Activated CD4-positive, alpha-beta T cell treated with anti-CD3 and anti-CD28 coated beads, Interleukin-10, Interleukin-2, amounts not matched to agents 100 ng/mL and 50 ng/mL, durations not matched to agents 16 hours and 8 hours (primary cell): ENCODE data around the gene PECR.
"Not testable (repeated sequence)": the region's sequence is repeated elsewhere in the genome, so short reads cannot be mapped to it uniquely, and the experiment has no call there.

Source experiments
- DNase-seq: peaks from one replicate; pipeline ENCODE4 v3.0.0-alpha.2; 2020

PECR gene

DNA sequence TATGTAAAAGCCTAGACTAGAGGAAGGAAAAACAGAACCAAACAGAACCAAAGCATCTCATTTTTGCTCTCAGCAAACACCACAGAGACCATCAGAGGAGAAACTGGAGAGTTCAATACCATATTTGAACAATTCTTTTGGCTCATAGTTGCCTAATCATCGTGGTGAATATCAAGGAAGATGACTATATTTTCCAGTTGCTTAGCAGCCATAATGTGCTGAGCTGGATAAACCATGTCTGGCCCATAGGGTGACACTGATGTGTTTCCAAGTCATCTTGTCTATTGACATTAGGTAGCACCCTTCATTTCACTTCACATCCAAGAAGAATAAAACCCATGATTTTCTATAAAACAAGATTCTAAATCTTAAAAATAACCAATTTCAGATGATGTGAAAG, 21.6 kb upstream of the PECR start:
- no peak for DNase-seq

DNA sequence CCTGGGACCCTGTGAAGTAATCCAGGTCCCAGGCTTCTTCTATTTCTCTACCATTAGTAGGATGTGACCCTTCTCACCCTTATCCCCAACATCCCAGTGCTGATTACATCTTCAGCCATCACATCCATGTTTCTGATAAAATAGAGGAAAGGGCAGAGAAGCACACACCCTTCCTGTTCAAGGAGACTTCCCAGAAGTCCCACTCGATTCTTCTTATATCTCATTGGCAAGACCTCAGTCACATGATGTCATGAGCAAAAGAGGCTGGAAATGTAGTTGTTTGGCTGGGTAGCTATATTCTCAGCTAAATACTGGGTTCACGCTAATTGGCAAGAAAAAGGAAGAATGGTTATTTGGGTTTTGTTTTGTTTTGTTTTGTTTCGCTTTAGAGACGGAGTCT, 19.5 kb upstream of the PECR start:
- DNase-seq = no peak

DNA sequence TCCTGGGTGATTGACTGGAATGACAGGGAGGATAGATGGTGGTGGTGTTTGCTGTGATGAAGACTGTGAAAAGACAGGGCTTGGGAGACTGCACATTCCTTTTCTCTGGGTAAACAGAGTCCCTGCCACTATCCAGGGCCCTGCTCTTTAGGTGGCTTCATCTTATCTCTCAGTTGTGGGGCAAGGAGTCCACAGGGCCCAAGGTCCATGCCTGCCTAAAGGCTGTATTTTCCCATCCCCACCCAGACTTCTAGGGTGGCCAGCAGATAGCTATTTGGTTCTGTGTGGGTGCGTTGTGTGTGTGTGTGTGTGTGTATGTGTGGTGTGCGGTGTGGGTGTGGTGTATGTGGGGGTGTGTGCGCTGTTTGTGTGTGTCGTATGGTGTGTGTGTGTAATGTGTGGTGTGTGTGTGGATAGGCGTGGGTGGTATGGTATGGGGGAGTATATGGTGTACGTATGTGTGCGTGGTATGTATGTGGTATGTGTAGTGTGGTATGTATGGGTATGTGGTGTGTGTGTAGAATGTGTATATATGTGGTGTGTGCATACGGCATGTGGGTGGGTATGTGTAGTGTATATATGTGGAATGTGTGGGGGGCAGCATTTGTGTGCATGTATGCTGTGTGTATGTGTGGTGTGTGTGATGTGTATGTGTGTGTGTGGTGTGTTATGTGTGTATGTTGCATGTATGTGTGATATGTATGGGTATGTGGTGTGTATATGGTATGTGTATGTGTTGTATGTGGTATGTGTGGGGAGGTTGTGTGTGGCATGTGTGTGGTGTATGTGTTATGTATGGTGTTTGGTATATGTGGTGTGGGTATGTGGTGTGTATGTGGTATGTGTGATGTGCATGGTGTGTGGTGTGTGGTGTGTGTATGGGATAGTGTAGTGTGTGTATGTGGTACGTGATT, 17.1 kb upstream of the PECR start:
- DNase-seq = no peak

- DNase-seq = no peak
Measured at GRCh38 chr2:216094701-216095100, 13.1 kb upstream of the PECR start.

- DNase-seq = no peak
Measured at GRCh38 chr2:216092646-216093045, 11.0 kb upstream of the PECR start.

- DNase-seq = peak; percentile 20
Measured at GRCh38 chr2:216090369-216090786, 8.8 kb upstream of the PECR start.

- no peak for DNase-seq
Measured at GRCh38 chr2:216086207-216086893, 4.7 kb upstream of the PECR start.

- peak; percentile 31 for DNase-seq
Measured at GRCh38 chr2:216084547-216084946, 2.9 kb upstream of the PECR start.

DNA sequence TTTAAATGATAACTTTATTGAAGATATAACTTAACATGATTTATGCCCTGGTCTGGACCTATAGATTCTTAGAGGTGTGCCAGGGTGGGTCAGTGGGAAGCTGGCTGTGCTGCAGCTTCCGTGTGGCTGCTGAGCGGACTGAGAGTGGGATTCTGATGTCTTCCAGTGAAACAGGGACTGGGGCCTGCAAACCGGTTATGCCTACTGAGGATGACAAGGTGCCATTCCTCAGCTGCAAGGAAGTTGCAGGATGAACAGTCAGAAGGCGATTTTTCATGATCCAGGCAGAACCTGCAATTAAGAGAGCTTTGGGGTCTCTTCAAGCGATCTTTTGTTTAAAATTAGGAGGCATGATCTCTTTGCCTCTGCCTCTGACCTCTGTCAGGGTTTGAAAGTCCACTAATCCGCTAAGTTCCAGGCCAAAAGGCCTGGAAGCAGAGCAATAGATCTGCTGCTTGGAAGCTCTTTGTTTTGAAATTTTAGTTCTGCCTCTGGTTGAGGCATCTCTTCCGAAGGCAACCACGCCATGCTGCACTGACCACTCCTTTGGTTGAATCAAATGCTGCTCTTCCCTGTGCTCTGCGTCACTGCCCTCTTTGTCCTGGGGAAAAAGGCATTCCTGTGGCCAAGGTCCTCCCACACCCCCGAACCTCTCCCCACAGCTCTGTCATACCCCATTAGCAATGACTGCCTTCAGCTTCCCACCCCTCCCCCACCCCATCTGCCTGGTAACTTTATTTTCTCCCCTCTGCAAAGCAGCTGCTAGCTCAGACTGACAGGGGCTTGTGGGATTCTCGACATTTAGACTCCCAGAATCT, 2.1 kb upstream of the PECR start:
- DNase-seq = no peak

GRCh38 chr2:216082805-216083204, 1.2 kb upstream of the PECR start:
- no peak for DNase-seq

DNA sequence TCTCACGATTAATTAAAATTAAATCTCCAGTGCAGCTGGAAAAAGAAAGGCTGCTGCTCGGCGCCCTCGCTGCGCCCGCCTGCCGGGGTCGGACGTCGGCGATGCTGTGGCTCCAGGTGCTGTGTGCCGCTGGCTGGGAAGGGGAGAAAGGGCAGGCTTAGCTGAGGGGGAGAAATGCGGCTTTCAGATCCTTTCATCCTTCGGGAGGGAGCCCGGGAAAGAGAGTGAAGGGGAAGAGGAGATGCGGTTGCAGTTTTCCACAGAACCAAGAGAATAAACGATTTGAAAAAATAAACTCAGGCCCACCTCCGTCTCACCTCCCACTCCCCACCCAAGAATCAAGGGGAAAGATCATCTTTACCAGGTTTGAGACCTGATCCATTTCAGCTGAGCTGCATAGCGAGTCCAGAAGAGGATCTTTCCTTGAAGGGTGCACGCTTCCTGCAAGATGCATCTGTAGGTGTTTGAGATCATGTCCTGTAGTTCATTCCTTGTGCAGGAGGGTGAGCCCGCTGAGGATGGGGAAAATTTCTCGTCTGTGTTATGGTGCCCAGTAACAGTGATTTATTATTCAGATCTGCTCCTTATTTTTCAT, 605 bp upstream of the PECR start:
- DNase-seq = no peak

DNA sequence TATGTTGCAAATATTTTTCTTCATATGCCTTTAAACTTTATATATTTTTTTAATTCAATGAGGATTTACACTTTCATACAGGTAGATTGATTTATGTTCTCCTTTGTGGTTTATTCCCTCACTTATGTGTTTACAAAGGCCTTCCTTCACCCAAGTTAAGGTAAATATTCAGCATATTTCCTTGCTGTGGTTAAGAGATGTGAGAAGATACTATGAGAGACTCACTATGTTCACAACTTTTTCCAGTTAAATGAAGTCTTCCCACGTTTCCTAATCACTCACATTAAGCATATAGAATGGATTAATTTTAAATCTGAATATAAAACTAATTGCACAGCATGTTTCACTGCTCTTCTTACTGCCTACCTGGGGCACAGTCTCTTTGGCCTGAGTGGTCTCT, 597 bp downstream of the PECR start:
- no peak for DNase-seq

DNA sequence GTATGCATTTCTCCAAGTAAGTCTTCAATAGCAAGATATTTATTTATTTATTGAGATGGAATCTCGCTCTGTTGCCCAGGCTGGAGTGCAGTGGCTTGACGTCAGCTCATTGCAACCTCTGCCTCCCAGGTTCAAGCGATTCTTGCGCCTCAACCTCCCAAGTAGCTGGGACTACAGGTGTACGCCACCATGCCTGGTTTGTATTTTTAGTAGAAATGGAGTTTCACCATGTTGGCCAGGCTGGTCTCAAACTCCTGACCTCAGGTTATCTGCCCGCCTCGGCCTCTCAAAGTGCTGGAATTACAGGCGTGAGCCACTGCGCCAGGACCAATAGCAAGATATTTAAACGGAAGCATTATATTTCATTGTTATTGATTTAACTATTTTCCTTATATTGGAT, 1.6 kb downstream of the PECR start:
- DNase-seq = not testable (repeated sequence)

DNA sequence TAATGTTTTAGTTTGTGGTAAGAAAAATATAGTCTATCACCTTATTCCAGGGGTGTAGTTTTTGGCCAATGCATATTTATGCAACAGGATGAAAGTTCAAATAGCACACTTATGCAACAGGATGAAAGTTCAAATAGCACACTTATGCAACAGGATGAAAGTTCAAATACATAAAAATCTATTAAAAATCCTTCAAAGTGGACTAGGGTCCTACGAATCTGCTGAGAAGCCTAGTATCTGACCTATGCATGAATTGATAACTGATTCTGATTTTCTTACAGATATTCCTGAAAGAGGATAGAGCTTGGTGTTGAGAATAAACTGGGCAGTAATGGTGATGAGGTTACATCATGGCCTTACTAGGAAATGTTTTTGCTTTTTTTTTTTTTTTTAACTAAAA, 2.8 kb downstream of the PECR start:
- DNase-seq = no peak

- DNase-seq = no peak
Measured at GRCh38 chr2:216075510-216076485, 5.8 kb downstream of the PECR start.

- no peak for DNase-seq
Measured at GRCh38 chr2:216074794-216075193, 6.8 kb downstream of the PECR start.

DNA sequence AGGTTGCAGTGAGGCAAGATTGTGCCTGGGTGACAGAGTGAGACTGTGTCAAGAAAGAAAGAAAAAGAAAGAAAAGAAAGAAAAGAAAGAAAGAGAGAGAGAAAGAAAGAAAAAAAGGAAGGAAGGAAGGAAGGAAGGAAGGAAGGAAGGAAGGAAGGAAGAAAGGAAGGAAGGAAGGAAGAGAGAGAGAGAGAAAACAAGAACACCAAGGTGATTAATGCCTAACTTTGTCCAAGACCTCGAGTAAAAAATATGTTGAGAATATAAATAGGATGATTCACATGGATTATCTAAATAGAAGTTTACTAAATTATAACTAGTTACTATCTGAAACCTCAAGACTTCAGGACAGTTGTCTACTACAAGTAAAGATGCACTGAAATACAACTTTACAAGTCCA, 7.2 kb downstream of the PECR start:
- DNase-seq = no peak

DNA sequence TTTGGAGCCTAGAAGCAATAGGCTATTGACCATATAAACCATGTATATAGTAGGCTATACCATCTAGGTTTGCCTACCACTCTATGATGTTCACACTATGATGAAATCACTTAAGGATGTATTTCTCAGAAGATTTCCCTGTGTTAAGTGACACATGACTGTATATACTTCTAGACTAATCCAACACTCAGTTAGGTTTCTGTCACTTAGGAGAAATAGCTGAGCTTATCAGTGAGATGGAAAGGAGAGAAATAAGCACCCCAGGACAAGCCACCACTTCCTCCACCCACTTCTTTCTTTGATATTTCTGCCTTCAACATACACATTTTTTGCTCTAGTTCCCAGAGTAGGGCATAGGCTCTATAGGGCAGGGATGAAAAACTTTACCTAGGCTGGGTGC, 7.8 kb downstream of the PECR start:
- no peak for DNase-seq

DNA sequence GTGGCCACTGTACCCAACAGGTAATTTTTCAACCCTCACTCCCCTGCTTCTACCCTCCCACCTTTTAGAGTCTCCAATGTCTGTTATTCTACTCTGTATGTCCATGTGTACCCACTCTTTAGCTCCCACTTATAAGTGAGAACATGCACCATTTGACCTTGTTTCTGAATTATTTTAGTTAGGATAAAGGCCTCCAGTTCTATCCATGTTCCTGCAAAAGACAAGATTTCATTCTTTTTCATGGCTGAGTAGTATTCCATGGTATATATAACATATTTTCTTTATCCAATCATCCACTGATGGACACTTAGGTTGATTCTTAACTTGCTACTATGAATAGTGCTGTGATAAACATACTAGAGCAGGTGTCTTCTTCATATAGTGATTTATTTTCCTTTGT, 9.1 kb downstream of the PECR start:
- no peak for DNase-seq

GRCh38 chr2:216071111-216071851, 10.3 kb downstream of the PECR start:
- DNase-seq = no peak

- no peak for DNase-seq
Measured at GRCh38 chr2:216070195-216070594, 11.4 kb downstream of the PECR start.
